Lung (tissue), 12 donors: ENCODE measurements around the gene TPSG1. TPM values are rescaled to one million over a fixed set of nuclear protein-coding genes. Genes with fewer than 3 reads are reported as not detected.

Experiments used
- ATAC-seq: fragments of 200-7000 bp; cut with Tn5 transposase; one replicate; pipeline ENCODE4 v1.9.1; 2020; ENCODE audit warnings: moderate number of reproducible peaks; ENCODE audit not compliant: insufficient read depth, low FRiP score
- DNase-seq, 3 donors: peaks; one replicate each; pipeline ENCODE4 v3.0.0-alpha.2; 2013 to 2017
- H3K27ac ChIP-seq, 2 donors: one replicate each; pipeline ENCODE4 v1.5.1; 2013; ENCODE audit warnings: mild to moderate bottlenecking in 2 of 2, moderate library complexity in 2 of 2, control low read depth in 1 of 2, inconsistent platforms in 1 of 2, low read depth in 1 of 2, low read length in 1 of 2
- H3K27me3 ChIP-seq, 3 donors: one replicate each; pipeline ENCODE4 v1.5.1; 2013; ENCODE audit warnings: low read length in 2 of 3; ENCODE audit not compliant: control insufficient read depth in 3 of 3, insufficient read depth in 3 of 3
- H3K36me3 ChIP-seq, 4 donors: one replicate each; pipeline ENCODE4 v1.5.1; 2013; ENCODE audit warnings: low read length in 4 of 4, mild to moderate bottlenecking in 1 of 4, moderate library complexity in 1 of 4; ENCODE audit not compliant: control insufficient read depth in 4 of 4, insufficient read depth in 4 of 4
- H3K4me1 ChIP-seq, 5 donors: one replicate each; pipeline ENCODE4 v1.5.1; 2013; ENCODE audit warnings: low read length in 5 of 5, mild to moderate bottlenecking in 2 of 5, moderate library complexity in 1 of 5; ENCODE audit not compliant: control insufficient read depth in 5 of 5, insufficient read depth in 5 of 5
- H3K4me3 ChIP-seq: one replicate; pipeline ENCODE4 v1.5.1; 2013; ENCODE audit warnings: mild to moderate bottlenecking, control low read depth, moderate library complexity
- H3K9ac ChIP-seq, 2 donors: one replicate each; pipeline ENCODE4 v1.5.1; 2013; ENCODE audit warnings: low read length in 2 of 2, control low read depth in 1 of 2; ENCODE audit not compliant: insufficient read depth in 1 of 2
- H3K9me3 ChIP-seq, 4 donors: one replicate each; pipeline ENCODE4 v1.5.1; 2013; ENCODE audit warnings: low read length in 3 of 4, mild to moderate bottlenecking in 1 of 4, moderate library complexity in 1 of 4; ENCODE audit not compliant: control insufficient read depth in 4 of 4, insufficient read depth in 3 of 4
- WGBS, 2 donors: extraction: QIAGEN DNeasy Blood & Tissue Kit; methylation state at CpG; one replicate each; pipeline ENCODE4 v1.1.7; 2013; 5-methylcytosine and 5-hydroxymethylcytosine counted together
- polyA plus RNA-seq, 2 donors: library from polyadenylated mRNA; stranded (reverse); fragments of 200-250 nt; gene quantifications; one replicate each; pipeline ENCODE4 v1.2.1, GENCODE V29; 2013
- total RNA-seq, 2 donors: library from RNA; depleted of rRNA in 1 of 2; stranded (reverse); fragments of >200 nt in 1 of 2; gene quantifications; one replicate each; pipeline ENCODE4 v1.2.1, GENCODE V29; 2014 to 2021
- TF ChIP-seq, protein P1 (sequence below): IDR thresholded peaks from 2 replicates; pipeline ENCODE4 v1.5.1; 2012; ENCODE audit warnings: mild to moderate bottlenecking; ENCODE audit errors: control extremely low read depth, extremely low read depth
- donor health status: control.
- donor health status: control.
- donor health status: Bipolar disorder and iron deficiency.
- donor health status: healthy.
- donor health status: DM: yes; HTN: yes; CAD: no.

Gene TPSG1
- total and polyA plus RNA-seq, 4 donors = 0.03 to 2.9 (median 0.71) TPM; not detected in 1

DNA sequence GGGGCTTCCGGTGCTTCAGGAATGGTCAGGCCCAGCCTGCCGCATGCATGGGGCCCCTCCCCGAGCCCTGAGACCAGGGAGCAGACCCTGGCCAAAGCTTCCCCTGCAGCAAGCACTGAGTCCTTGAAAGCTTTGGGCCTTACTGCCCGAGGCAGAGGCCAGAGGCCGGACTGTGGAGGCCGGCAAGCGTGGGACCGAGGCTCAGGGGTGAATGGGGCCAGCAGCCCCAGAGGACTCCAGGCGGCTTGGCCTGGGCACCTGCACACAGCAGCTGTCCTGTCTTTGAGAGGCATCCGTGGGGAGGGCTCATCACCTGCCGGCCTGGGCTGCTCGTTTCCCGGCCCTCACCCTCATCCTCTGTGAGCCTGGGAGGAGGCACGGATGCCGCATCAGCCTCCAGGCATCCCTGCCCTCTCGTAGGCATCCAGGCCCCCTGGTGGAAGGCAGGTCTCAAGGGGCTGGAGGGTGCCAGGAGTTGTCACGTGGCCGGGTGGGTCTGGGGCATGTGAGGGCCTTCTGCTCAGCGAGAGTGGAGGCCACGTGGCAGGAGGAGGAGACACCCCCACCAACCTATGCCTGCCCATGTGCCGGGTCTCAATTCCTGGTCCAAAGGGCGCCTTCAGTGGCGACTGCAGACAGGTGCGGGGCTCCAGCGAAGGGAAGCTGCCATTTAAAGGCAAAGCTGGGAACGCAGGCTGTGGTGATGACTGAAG, 40.8 kb downstream of the TPSG1 start:
- WGBS, 2 donors = 85 to 87% methylated on average over 25 to 26 of the region's 26 CpGs

DNA sequence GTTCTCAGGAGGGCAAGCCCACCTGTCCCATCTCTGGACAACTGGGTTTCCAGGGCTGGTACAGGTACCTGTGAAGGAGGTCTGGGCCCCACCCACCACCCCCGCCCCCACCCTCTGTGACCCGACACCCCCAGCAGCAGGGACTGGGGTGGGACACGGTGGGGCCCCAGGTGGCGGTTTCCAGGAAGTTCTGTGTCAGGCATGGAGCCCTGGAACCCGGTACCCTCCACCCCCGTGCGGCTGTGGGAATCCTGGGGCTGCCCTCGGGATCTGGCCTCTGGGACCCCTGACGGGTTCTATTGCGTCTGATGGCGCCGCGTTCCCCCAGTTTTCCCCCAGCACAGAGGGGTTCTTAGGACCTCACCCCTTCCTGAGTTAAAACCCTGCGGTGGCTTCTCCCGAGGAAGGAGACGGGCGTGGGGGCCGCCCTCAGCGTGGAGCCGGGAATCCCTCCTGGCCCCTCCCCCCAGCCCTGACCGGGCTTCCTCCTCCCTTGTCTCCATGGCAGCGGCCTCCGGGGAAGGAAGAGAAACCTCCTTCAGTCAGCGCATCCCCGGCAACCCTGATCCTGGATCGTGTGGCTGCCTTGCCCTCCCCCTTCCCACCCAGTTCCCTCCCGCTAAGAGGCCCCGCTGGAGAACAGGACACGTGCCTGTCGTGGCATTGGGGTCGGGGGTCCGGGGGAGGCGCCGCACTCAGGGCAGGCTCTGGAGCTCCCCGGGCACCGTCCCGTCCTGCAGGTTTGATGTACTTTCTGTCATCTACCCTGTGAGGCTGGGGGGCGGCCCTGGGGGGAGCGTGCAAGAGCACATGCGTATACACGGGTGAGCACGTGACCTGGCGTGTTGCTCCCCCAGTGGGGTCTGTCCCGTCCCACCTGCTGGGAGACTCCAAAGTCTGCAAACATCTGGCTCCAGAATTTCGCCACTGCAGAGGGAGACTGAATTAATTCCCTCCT, 41.8 kb downstream of the TPSG1 start:
- Histone ChIP-seq H3K4me1 (peaks cover 0 to 23% (median 9%) of the 10 kb centered on the region in 5 donors), H3K36me3 (no peaks in the 10 kb centered on the region), H3K9ac (no peak overlapping the region), H3K27ac (no peak overlapping the region), H3K27me3 (no peaks in the 10 kb centered on the region), H3K4me3 (no peak overlapping the region), H3K9me3 (no peaks in the 10 kb centered on the region)
- peak; percentile 40 to 62 (median 43) for DNase-seq
- 49 to 52% methylated on average over 43 to 45 of the region's 45 CpGs for WGBS, 2 donors
- TF ChIP-seq, protein P1, sequence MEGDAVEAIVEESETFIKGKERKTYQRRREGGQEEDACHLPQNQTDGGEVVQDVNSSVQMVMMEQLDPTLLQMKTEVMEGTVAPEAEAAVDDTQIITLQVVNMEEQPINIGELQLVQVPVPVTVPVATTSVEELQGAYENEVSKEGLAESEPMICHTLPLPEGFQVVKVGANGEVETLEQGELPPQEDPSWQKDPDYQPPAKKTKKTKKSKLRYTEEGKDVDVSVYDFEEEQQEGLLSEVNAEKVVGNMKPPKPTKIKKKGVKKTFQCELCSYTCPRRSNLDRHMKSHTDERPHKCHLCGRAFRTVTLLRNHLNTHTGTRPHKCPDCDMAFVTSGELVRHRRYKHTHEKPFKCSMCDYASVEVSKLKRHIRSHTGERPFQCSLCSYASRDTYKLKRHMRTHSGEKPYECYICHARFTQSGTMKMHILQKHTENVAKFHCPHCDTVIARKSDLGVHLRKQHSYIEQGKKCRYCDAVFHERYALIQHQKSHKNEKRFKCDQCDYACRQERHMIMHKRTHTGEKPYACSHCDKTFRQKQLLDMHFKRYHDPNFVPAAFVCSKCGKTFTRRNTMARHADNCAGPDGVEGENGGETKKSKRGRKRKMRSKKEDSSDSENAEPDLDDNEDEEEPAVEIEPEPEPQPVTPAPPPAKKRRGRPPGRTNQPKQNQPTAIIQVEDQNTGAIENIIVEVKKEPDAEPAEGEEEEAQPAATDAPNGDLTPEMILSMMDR = no peak
- no peak for ATAC-seq

More for the DNA sequence above, 40.8 kb downstream of the TPSG1 start:
- Histone ChIP-seq H3K36me3 (no peaks in the 10 kb centered on the region), H3K4me3 (no peak overlapping the region), H3K4me1 (peaks cover 0 to 23% (median 9%) of the 10 kb centered on the region in 5 donors), H3K27ac (no peak overlapping the region), H3K9me3 (no peaks in the 10 kb centered on the region), H3K9ac (no peak overlapping the region), H3K27me3 (no peaks in the 10 kb centered on the region)
- DNase-seq (no peak), ATAC-seq (no peak)
- TF ChIP-seq, protein P1 = no peak

DNA sequence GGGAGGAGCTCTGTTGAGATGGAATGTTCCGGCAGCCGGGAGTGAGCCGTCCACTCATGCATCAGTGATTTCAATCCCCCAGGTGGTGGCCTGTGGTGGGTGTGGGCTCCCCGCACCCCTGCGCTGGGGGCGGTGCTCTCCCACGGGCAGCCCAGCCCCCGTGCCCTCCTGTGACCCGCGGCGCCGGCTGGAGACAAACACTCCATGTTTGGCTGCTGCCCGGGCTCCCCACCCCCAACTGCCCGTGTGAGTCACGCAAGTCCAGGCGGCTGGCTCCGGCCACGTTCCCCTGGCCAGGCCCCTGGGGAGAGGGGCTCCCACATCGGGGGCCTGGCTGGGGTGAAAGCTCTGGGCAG, 42.8 kb downstream of the TPSG1 start:
- Histone ChIP-seq H3K9me3 (no peaks in the 10 kb centered on the region), H3K4me1 (peaks cover 0 to 23% (median 9%) of the 10 kb centered on the region in 5 donors), H3K4me3 (no peak overlapping the region), H3K27me3 (no peaks in the 10 kb centered on the region), H3K27ac (peak overlapping the region in 1 of 2 donors; percentile 53), H3K36me3 (no peaks in the 10 kb centered on the region), H3K9ac (no peak overlapping the region)
- ATAC-seq (peak; percentile 57), DNase-seq (peak; percentile 58 to 76 (median 75))
- TF ChIP-seq, protein P1 = no peak
- 25 to 37% methylated on average over 19 of the region's 19 CpGs for WGBS, 2 donors
